Keratinocyte (primary cell): ENCODE results near the gene CHID1. TPM values are rescaled to one million over a fixed set of nuclear protein-coding genes. Genes with fewer than 3 reads are reported as not detected.

Source experiments
- DNase-seq: peaks from one replicate; pipeline ENCODE4 v3.0.0-alpha.2; 2011; ENCODE audit warnings: low read depth, missing footprints, low spot score
- FAIRE-seq: peaks from 2 replicates; lab custom pipeline; 2011; peaks lifted over from hg19 to GRCh38; lab: Jason Lieb, UNC
- H2AFZ ChIP-seq: 2 replicates; pipeline ENCODE4 v1.6.0; 2012; ENCODE audit warnings: low read length, control low read depth, inconsistent platforms; ENCODE audit not compliant: control insufficient read depth
- H3K27ac ChIP-seq: 2 replicates; pipeline ENCODE4 v1.5.1; 2011; ENCODE audit warnings: low read length; ENCODE audit not compliant: control insufficient read depth, insufficient read depth
- H3K27me3 ChIP-seq: 3 replicates; pipeline ENCODE4 v1.6.0; 2011; ENCODE audit warnings: low read length; ENCODE audit not compliant: control insufficient read depth, insufficient read depth; ENCODE audit errors: extremely low read depth
- H3K36me3 ChIP-seq, 2 experiments: 2 replicates in 1 of 2; 3 replicates in 1 of 2; pipeline ENCODE4 v1.5.1; 2011; ENCODE audit warnings: low read length in 2 of 2, mild to moderate bottlenecking in 1 of 2; ENCODE audit not compliant: control insufficient read depth in 2 of 2, insufficient read depth in 2 of 2; ENCODE audit errors: extremely low read depth in 1 of 2
- H3K4me1 ChIP-seq: 3 replicates; pipeline ENCODE4 v1.5.1; 2011; ENCODE audit warnings: low read length; ENCODE audit not compliant: control insufficient read depth, insufficient read depth; ENCODE audit errors: extremely low read depth
- H3K4me2 ChIP-seq: 3 replicates; pipeline ENCODE4 v1.6.0; 2011; ENCODE audit warnings: low read depth, low read length; ENCODE audit not compliant: control insufficient read depth, insufficient read depth; ENCODE audit errors: extremely low read depth
- H3K4me3 ChIP-seq, 3 experiments: fragments of 200-600 bp in 1 of 3; sonication (generic) in 1 of 3; 2 replicates in 2 of 3; 3 replicates in 1 of 3; pipeline ENCODE4 v1.5.1; 2011 to 2016; ENCODE audit warnings: low read length in 3 of 3, mild to moderate bottlenecking in 3 of 3, control low read depth in 2 of 3, inconsistent platforms in 1 of 3, low read depth in 1 of 3, mixed read lengths in 1 of 3, mixed run types in 1 of 3, moderate library complexity in 1 of 3; ENCODE audit not compliant: control insufficient read depth in 2 of 3, insufficient read depth in 2 of 3; ENCODE audit errors: extremely low read depth in 1 of 3
- H3K79me2 ChIP-seq: 2 replicates; pipeline ENCODE4 v1.6.0; 2012; ENCODE audit warnings: low read length; ENCODE audit not compliant: control insufficient read depth, insufficient read depth
- H3K9ac ChIP-seq: 3 replicates; pipeline ENCODE4 v1.6.0; 2011; ENCODE audit warnings: low read length; ENCODE audit not compliant: control insufficient read depth, insufficient read depth; ENCODE audit errors: extremely low read depth
- H3K9me1 ChIP-seq: 3 replicates; pipeline ENCODE4 v1.6.0; 2011; ENCODE audit warnings: low read length; ENCODE audit not compliant: control insufficient read depth, insufficient read depth; ENCODE audit errors: extremely low read depth
- H3K9me3 ChIP-seq: 2 replicates; pipeline ENCODE4 v1.5.1; 2012; ENCODE audit warnings: low read depth, low read length; ENCODE audit not compliant: control insufficient read depth
- H4K20me1 ChIP-seq: 3 replicates; pipeline ENCODE4 v1.6.0; 2011; ENCODE audit warnings: low read length; ENCODE audit not compliant: control insufficient read depth, insufficient read depth; ENCODE audit errors: extremely low read depth
- CTCF ChIP-seq, 3 experiments: IDR thresholded peaks in 1 of 3; conservative IDR thresholded peaks in 1 of 3; optimal IDR thresholded peaks in 1 of 3; 2 replicates in 2 of 3; 3 replicates in 1 of 3; pipeline versions ENCODE3 to v1.5.1; 2011; ENCODE audit warnings: low read length in 3 of 3, mild to moderate bottlenecking in 3 of 3, moderate library complexity in 2 of 3, control low read depth in 1 of 3, inconsistent platforms in 1 of 3; ENCODE audit not compliant: insufficient read depth in 2 of 3; ENCODE audit errors: extremely low read depth in 1 of 3
- EZH2 ChIP-seq: IDR thresholded peaks from one replicate; pipeline ENCODE4 v1.6.1; 2012; ENCODE audit warnings: inconsistent platforms, mild to moderate bottlenecking, low read length, moderate library complexity
- dilution Hi-C: fragments of 300-500 bp; cut with MboI; formaldehyde crosslinking; loops from one replicate; pipeline ENCODE4 v1.7.0; 2020; ENCODE audit warnings: low sequenced_read_pairs; ENCODE audit not compliant: extremely low pct_ligation_motif_present
- polyA plus RNA-seq, 5 experiments: library from polyadenylated mRNA; depleted of rRNA in 3 of 5; stranded (reverse) in 3 of 5; stranded (forward) in 1 of 5; unstranded in 1 of 5; fragments of >200 nt; gene quantifications; 1 replicate in 1 of 5; 2 replicates in 3 of 5; 3 replicates in 1 of 5; pipeline versions ENCODE4 v1.2.1 to v1.2.3, GENCODE V29; 2011 to 2012; ENCODE audit warnings: missing spikeins in 2 of 5, low read depth in 1 of 5, low replicate concordance in 1 of 5

The CHID1 gene
- polyA plus RNA-seq, 1 donor (not counting 4 experiments of a cell fraction or from before 2014, with no cell fraction given), result 23.0 TPM

GRCh38 chr11:855330-855674, 55.3 kb downstream of the CHID1 start:
- dilution Hi-C loops, result no loop called here
- DNase-seq (no peak), FAIRE-seq (no peak)
- Histone ChIP-seq H3K79me2 (no peaks in the 10 kb centered on the region), H3K4me3 (no peak overlapping the region), H2AFZ (no peak overlapping the region), H3K36me3 (peaks cover 6 to 8% of the 10 kb centered on the region in 2 experiments), H3K4me1 (peaks cover 4% of the 10 kb centered on the region), H3K9me3 (no peaks in the 10 kb centered on the region), H3K9ac (no peak overlapping the region), H3K27ac (no peak overlapping the region), H3K4me2 (no peak overlapping the region), H3K9me1 (no peaks in the 10 kb centered on the region), H4K20me1 (peaks cover 11% of the 10 kb centered on the region), H3K27me3 (no peaks in the 10 kb centered on the region)
- TF ChIP-seq EZH2 (no peak), CTCF (optimal IDR thresholded peaks at IDR 0.05 in 1 of 3, IDR thresholded peaks at IDR 0.05 in 1 of 3, conservative IDR thresholded peaks at IDR 0.05 in 1 of 3; ENCODE audit: extremely low read depth in 1 of 3, insufficient read depth in 2 of 3, low read length in 3 of 3) (no peak)

GRCh38 chr11:854601-855329, 55.8 kb downstream of the CHID1 start:
- Histone ChIP-seq H2AFZ (no peak overlapping the region), H3K9me1 (no peaks in the 10 kb centered on the region), H3K9ac (no peak overlapping the region), H3K4me2 (no peak overlapping the region), H4K20me1 (peaks cover 7% of the 10 kb centered on the region), H3K9me3 (no peaks in the 10 kb centered on the region), H3K27me3 (no peaks in the 10 kb centered on the region), H3K79me2 (no peaks in the 10 kb centered on the region), H3K4me1 (peaks cover 4% of the 10 kb centered on the region), H3K27ac (no peak overlapping the region), H3K4me3 (no peak overlapping the region), H3K36me3 (peaks cover 6 to 8% of the 10 kb centered on the region in 2 experiments)
- TF ChIP-seq EZH2 (no peak), CTCF (optimal IDR thresholded peaks at IDR 0.05 in 1 of 3, IDR thresholded peaks at IDR 0.05 in 1 of 3, conservative IDR thresholded peaks at IDR 0.05 in 1 of 3; ENCODE audit: extremely low read depth in 1 of 3, insufficient read depth in 2 of 3, low read length in 3 of 3) (no peak)
- no peak for DNase-seq
- dilution Hi-C loops, result no loop called here
- FAIRE-seq, result no peak
